Esophagus muscularis mucosa (tissue), 4 donors: ENCODE results near the gene SELENON.

Experiments used
- CTCF ChIP-seq, 3 experiments: fragments of 200-600 bp in 2 of 3; fragments of 450-650 bp in 1 of 3; sonication (generic) in 2 of 3; IDR thresholded peaks; one replicate each; pipeline ENCODE4 v1.5.1; 2017 to 2019; ENCODE audit warnings: antibody characterized with exemption in 3 of 3, mild to moderate bottlenecking in 2 of 3, moderate library complexity in 1 of 3
- EP300 ChIP-seq: sonication (generic); formaldehyde crosslinking; IDR thresholded peaks from one replicate; pipeline ENCODE4 v1.6.1; 2017; ENCODE audit warnings: antibody characterized with exemption
- POLR2A ChIP-seq: fragments of 450-650 bp; IDR thresholded peaks from one replicate; pipeline ENCODE4 v1.6.1; 2017; ENCODE audit warnings: antibody characterized with exemption, moderate library complexity, mild to moderate bottlenecking, low read depth
- POLR2AphosphoS5 ChIP-seq, 2 donors: sonication (generic); formaldehyde crosslinking; IDR thresholded peaks; one replicate each; pipeline ENCODE4 v1.6.1; 2017; ENCODE audit warnings: antibody characterized with exemption in 2 of 2

- TF ChIP-seq POLR2A (no peak), CTCF (IDR thresholded peaks at IDR 0.05) (no peak), EP300 (no peak), POLR2AphosphoS5 (IDR thresholded peaks at IDR 0.05) (no peak)
Observed at GRCh38 chr1:25811384-25812082, 11.5 kb downstream of the SELENON start.
